GM12892 (cell line): ENCODE measurements around the gene TTC22.
A peak's percentile ranks its signal among the peaks of the same experiment; 100 is the strongest.

Experiments used
- DNase-seq: peaks from one replicate; pipeline ENCODE4 v3.0.0; 2011; ENCODE audit not compliant: insufficient read length
- FAIRE-seq: peaks from 2 replicates; lab custom pipeline; 2011; peaks lifted over from hg19 to GRCh38; lab: Jason Lieb, UNC
- POLR2A ChIP-seq: IDR thresholded peaks from 2 replicates; pipeline ENCODE4 v1.6.1; 2011; ENCODE audit warnings: low read depth, low read length, control low read depth
- POLR2AphosphoS5 ChIP-seq: IDR thresholded peaks from 2 replicates; pipeline ENCODE4 v1.6.1; 2011; ENCODE audit warnings: low read depth, low read length, control low read depth
- TAF1 ChIP-seq: IDR thresholded peaks from 2 replicates; pipeline ENCODE4 v1.6.1; 2011; ENCODE audit warnings: low read depth, mild to moderate bottlenecking, control low read depth, low read length, borderline replicate concordance

Gene TTC22

GRCh38 chr1:54823670-54824069 is 22.5 kb upstream of the TTC22 start:
- no peak for TF ChIP-seq POLR2A
- no peak for TF ChIP-seq TAF1
- no peak for TF ChIP-seq POLR2AphosphoS5
- no peak for DNase-seq
- no peak for FAIRE-seq

GRCh38 chr1:54819733-54820132 is 18.6 kb upstream of the TTC22 start:
- TF ChIP-seq POLR2AphosphoS5: no peak
- no peak for TF ChIP-seq TAF1
- no peak for TF ChIP-seq POLR2A
- DNase-seq (no peak), FAIRE-seq (no peak)

GRCh38 chr1:54819195-54819536 is 18.0 kb upstream of the TTC22 start:
- no peak for FAIRE-seq
- DNase-seq: no peak
- TF ChIP-seq TAF1 (no peak), POLR2AphosphoS5 (no peak), POLR2A (no peak)

GRCh38 chr1:54818461-54819194 is 17.5 kb upstream of the TTC22 start:
- TF ChIP-seq POLR2AphosphoS5: no peak
- TF ChIP-seq POLR2A: no peak
- TF ChIP-seq TAF1: no peak
- no peak for DNase-seq
- no peak for FAIRE-seq

- DNase-seq (no peak), FAIRE-seq (no peak)
- TF ChIP-seq POLR2A (no peak), POLR2AphosphoS5 (no peak), TAF1 (no peak)
Observed at GRCh38 chr1:54816951-54817350, 15.8 kb upstream of the TTC22 start.

GRCh38 chr1:54816130-54816529 is 15.0 kb upstream of the TTC22 start:
- DNase-seq: no peak
- TF ChIP-seq POLR2A (no peak), POLR2AphosphoS5 (no peak), TAF1 (no peak)
- no peak for FAIRE-seq

- DNase-seq: no peak
- FAIRE-seq: no peak
- no peak for TF ChIP-seq TAF1
- TF ChIP-seq POLR2A: no peak
- no peak for TF ChIP-seq POLR2AphosphoS5
Observed at GRCh38 chr1:54815086-54815876, 14.2 kb upstream of the TTC22 start.

GRCh38 chr1:54814571-54814970 is 13.4 kb upstream of the TTC22 start:
- TF ChIP-seq TAF1: no peak
- TF ChIP-seq POLR2AphosphoS5: no peak
- no peak for TF ChIP-seq POLR2A
- FAIRE-seq: no peak
- DNase-seq: no peak

GRCh38 chr1:54814126-54814498 is 13.0 kb upstream of the TTC22 start:
- no peak for TF ChIP-seq TAF1
- DNase-seq: no peak
- peak; percentile 51 for FAIRE-seq

GRCh38 chr1:54813485-54814125 is 12.5 kb upstream of the TTC22 start:
- DNase-seq: no peak
- FAIRE-seq: peak; percentile 73
- no peak for TF ChIP-seq POLR2AphosphoS5
- no peak for TF ChIP-seq POLR2A
- TF ChIP-seq TAF1: no peak

GRCh38 chr1:54812801-54813484 is 11.8 kb upstream of the TTC22 start:
- FAIRE-seq: peak; percentile 91
- TF ChIP-seq TAF1: no peak
- no peak for TF ChIP-seq POLR2AphosphoS5
- TF ChIP-seq POLR2A: no peak
- DNase-seq: no peak
